ENCODE data around the gene P2RX1.

Gene P2RX1

GRCh38 chr17:3915995-3916696 lies at the start of gene P2RX1:
TSS of gene P2RX1 (minus strand) at chr17:3916465. CDS start at chr17:3916225, 240 bp downstream.
- FAIRE-seq = no peak
- DNase-seq (ENCODE audit: low spot score) = peak; percentile 34

- DNase-seq (ENCODE audit: low spot score) (peak; percentile 81), FAIRE-seq (no peak)
These were observed 49.0 kb upstream of the P2RX1 start for GRCh38 chr17:3965118-3965800.

- DNase-seq (ENCODE audit: low spot score) = peak; percentile 75
- no peak for FAIRE-seq
These were observed 48.2 kb upstream of the P2RX1 start, which contains the start of gene ATP2A3 for GRCh38 chr17:3964203-3965117. TSS of gene ATP2A3 (minus strand) at chr17:3964437. CDS start at chr17:3964291, 146 bp downstream.

- FAIRE-seq (no peak), DNase-seq (ENCODE audit: low spot score) (no peak)
These were observed 47.3 kb upstream of the P2RX1 start for GRCh38 chr17:3963237-3964201.

- DNase-seq (ENCODE audit: low spot score) = no peak
- no peak for FAIRE-seq
These were observed 46.6 kb upstream of the P2RX1 start for GRCh38 chr17:3962965-3963236.

- FAIRE-seq (no peak), DNase-seq (ENCODE audit: low spot score) (no peak)
These were observed 46.1 kb upstream of the P2RX1 start for GRCh38 chr17:3962217-3962964.

GRCh38 chr17:3961564-3962047 lies 45.3 kb upstream of the P2RX1 start:
- no peak for FAIRE-seq
- no peak for DNase-seq (ENCODE audit: low spot score)

GRCh38 chr17:3960764-3961163 lies 44.5 kb upstream of the P2RX1 start:
- FAIRE-seq = no peak
- DNase-seq (ENCODE audit: low spot score) = no peak

GRCh38 chr17:3959921-3960601 lies 43.8 kb upstream of the P2RX1 start:
- FAIRE-seq (no peak), DNase-seq (ENCODE audit: low spot score) (no peak)

- DNase-seq (ENCODE audit: low spot score) (peak; percentile 44), FAIRE-seq (no peak)
These were observed 43.1 kb upstream of the P2RX1 start for GRCh38 chr17:3959295-3959899.

GRCh38 chr17:3957735-3958599 lies 41.7 kb upstream of the P2RX1 start:
- FAIRE-seq (no peak), DNase-seq (ENCODE audit: low spot score) (no peak)

GRCh38 chr17:3956983-3957382 lies 40.7 kb upstream of the P2RX1 start:
- FAIRE-seq (no peak), DNase-seq (ENCODE audit: low spot score) (no peak)

GRCh38 chr17:3956327-3956957 lies 40.2 kb upstream of the P2RX1 start:
- DNase-seq (ENCODE audit: low spot score) (no peak), FAIRE-seq (no peak)

- DNase-seq (ENCODE audit: low spot score) (no peak), FAIRE-seq (no peak)
These were observed 39.4 kb upstream of the P2RX1 start for GRCh38 chr17:3955673-3955988.

GRCh38 chr17:3954976-3955672 lies 38.9 kb upstream of the P2RX1 start:
- DNase-seq (ENCODE audit: low spot score) (no peak), FAIRE-seq (no peak)

- FAIRE-seq = no peak
- no peak for DNase-seq (ENCODE audit: low spot score)
These were observed 37.8 kb upstream of the P2RX1 start for GRCh38 chr17:3954086-3954485.

GRCh38 chr17:3953542-3953941 lies 37.3 kb upstream of the P2RX1 start:
- no peak for FAIRE-seq
- no peak for DNase-seq (ENCODE audit: low spot score)

Data from urothelium cell line (cell line).